A172 (cell line): ENCODE measurements around the gene FRMD4A. TPM values are rescaled to one million over a fixed set of nuclear protein-coding genes. Genes with fewer than 3 reads are reported as not detected.
"Not testable (repeated sequence)": the region's sequence is repeated elsewhere in the genome, so short reads cannot be mapped to it uniquely, and the experiment has no call there.

Source experiments
- DNase-seq: peaks from one replicate; pipeline ENCODE4 v3.0.0-alpha.2; 2015; ENCODE audit warnings: low spot score
- total RNA-seq: library from RNA; depleted of rRNA; stranded (reverse); fragments of >200 nt; shearing (Covaris generic); gene quantifications from 2 replicates; pipeline ENCODE4 v1.2.3, GENCODE V29; 2014

Gene FRMD4A
- total RNA-seq, 1 experiment from 2014 or later, result 24.1 TPM

DNA sequence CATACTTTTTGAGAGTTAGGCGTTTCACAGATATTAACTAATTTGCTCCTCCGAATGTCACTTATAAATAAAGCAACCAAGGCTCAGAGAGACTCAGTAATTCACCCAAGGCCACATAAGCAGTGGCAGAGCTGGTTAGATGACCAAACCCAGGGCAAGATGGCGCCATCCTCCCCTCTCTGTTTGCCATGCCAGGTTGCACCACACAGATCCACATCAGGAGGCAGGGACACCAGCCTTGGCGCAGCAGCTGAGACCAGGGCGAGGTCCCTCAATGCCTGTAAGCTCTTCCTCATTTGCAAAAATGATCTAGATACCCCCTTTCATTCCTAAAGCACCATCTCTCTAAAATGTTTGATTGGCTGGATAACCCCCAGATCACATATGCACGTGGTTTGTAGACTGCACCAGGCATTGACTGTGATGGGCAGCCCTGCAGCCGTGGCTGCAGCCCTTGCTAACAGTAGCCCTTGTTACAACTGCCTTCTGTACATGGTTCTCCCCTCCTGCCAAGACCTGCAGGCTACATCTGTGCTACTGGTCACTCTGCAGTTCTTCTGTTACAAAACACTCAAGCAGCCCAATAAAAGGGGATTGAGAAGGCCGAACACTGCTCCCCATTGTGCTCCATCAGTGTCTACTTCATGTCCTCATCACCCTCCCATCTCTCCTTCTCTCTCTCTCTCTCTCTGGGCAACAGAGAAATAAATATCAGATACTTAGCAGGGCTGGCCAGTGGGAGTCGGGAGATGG lies 445.3 kb downstream of the FRMD4A start:
- DNase-seq, result no peak

DNA sequence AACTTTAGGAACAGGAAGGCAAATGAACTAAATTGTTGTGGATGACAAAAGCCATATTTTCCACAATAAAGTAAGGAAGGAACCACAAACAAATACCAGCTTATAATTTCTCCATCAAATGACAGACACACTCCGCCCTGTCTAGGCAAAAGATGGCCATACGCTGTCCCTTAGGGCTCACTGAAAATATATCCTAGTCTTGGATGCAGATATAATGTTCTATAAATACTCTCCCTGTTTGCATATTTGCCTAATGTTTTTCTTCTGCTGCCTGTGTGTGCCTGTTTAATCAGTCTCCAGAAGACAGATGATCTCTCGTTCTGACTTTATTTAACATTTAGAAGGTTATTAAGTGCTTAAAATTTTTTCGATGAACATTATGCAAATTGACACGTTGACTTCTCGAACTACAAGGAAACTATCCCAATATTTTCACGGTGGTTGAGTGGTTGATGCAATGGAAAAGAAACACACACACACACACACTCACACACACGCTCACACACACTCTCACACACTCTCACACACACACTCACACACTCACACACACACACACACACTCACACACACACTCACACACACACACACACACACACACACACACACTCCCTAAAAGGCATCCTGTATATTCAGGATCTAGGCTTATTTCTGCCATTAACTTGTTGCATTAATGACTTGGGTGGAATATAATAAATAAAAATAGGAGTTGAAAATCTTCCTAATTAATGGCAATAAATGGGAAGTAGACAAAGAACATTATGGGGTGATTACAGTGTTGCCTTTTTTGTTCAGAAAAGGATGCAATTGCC lies 446.9 kb downstream of the FRMD4A start:
- no peak for DNase-seq

DNA sequence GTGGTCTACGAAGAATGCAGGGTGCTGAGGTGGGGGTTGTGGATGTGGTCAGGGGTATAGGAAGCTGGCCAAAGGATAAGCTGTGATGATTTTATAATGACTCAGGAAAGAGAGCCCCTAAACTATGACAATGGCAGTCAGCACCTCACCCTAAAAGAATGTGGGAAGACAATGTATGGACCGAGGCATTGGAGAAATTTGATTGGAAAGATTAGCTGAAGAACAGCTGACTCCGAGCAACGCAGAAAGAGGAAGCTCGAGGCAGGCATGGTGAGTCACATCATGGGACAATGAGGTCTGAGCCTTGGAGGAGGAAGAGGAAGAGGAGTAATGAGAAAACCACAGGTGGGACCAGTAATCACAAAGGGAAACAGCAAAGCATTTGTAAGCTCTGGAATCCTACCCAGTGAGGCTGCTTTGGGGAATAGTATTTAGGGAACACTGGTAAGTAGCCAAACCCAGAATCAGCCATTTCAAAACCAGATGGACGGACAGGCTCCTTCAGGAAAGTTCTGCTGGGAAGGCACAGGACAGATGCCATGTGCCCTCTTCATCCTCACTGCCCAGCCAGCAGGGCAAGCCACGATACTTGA lies 448.5 kb downstream of the FRMD4A start:
- peak; percentile 100 for DNase-seq

GRCh38 chr10:13880760-13881159 lies 450.0 kb downstream of the FRMD4A start:
- no peak for DNase-seq

DNA sequence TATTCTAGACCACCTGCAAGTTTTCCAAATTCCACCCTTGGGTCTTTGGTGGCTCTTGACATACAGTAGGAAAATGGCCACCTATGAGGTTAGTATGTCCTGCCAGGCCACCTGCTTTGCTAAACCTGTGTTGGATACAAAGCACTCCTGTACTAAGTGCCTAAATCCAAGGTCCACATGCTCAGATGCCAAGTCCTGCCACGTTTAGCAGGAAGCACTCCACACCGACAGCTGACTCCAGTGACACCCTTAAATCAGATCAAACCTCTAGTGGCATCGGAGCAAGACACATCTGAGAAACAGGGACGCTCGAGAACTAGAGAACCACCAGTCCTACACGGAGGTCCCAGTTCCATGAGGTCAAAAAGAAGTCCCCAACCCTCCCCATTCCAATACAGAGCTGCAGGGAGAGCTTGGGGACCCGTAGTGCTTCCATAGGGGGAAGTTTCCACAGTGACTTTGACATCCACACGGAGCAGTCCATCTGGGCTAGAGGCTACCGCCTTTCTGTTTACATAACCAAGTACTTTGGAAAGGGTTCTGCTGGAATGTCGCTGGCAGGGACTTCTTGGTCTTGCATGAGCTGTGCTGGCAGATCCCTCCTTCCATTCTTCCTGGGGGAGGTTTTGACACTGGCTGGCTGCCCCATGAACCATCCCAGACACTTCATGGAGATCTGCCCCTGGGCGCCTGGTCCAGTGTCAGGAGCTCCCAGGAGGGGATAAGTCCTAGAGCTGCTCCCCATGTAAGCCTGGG lies 453.4 kb downstream of the FRMD4A start:
- peak; percentile 44 for DNase-seq

- DNase-seq, result no peak
These were observed 457.5 kb downstream of the FRMD4A start for GRCh38 chr10:13873196-13873595.

- no peak for DNase-seq
These were observed 458.3 kb downstream of the FRMD4A start for GRCh38 chr10:13872411-13872810.

DNA sequence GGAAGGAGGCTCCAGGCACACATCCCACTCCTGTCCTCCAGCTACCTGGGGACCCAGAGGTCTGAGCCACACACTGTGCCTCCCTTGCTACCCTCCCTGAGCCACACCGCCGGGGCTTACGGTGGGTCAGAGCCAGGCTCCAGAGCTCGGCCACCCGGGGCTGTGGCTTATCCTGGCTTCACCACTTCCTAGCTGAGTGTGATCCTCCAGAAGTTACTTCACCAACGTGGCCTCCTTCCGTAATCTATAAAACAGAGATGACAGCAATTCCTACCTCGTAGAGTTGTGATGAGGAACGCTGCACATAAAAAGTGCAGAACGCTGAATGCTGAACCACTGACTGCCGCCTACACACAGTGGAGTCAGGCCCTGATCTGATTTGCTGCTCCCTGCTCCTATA lies 458.9 kb downstream of the FRMD4A start:
- no peak for DNase-seq

GRCh38 chr10:13871011-13871410 lies 459.7 kb downstream of the FRMD4A start:
- no peak for DNase-seq

DNA sequence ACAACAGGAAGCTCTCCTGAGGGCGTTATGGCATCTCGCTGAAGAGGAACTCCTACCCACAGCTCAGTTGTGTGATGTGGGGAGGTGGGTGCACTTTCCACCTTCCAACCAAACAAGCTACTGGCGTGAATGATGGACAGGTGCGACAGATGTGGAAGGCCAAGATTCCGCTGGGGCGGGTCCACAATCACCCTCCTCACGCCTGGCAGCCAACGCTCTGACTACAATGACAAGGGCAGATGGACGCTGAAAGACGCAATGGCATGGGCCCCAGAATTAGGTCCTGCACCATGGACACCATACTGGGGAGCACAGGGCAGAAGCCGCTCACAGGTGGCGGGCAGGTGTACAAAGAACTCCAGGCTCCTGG lies 461.4 kb downstream of the FRMD4A start:
- no peak for DNase-seq

- no peak for DNase-seq
These were observed 462.0 kb downstream of the FRMD4A start for GRCh38 chr10:13868528-13869294.

DNA sequence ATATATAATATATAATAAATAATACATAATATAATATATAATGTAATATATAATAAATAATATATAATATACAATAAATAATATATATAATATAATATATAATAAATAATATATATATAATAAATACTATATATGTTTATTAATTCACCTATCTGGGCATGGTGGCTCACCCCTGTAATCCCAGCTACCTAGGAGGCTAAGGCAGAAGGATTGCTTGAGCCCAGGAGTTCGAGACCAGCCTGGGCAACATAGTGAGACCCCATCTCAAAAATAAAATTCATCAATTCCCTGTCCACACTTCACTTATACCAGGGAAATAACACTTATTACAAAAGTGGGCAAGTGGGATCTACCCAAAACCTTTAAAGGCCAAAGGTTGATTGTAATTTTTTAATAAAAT lies 462.9 kb downstream of the FRMD4A start:
- no peak for DNase-seq

GRCh38 chr10:13865758-13866491 lies 464.8 kb downstream of the FRMD4A start:
- DNase-seq, result peak; percentile 94

DNA sequence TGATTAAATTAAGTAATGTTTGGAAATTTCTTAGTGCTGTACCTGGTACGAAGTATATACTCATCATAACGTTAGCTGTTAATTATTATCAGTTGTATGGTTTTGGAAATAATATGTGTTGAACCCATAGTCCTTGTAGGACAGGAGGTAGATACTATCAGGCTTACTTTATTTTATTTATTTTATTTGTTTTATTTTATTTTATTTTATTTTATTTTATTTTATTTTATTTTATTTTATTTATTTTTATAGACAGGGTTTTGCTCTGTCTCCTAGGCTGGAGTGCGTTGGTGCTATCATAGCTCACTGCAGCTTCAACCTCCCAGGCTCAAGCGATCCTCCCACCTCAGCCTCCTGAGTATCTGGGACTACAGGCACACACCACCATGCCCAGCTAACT lies 465.5 kb downstream of the FRMD4A start:
- not testable (repeated sequence) for DNase-seq

DNA sequence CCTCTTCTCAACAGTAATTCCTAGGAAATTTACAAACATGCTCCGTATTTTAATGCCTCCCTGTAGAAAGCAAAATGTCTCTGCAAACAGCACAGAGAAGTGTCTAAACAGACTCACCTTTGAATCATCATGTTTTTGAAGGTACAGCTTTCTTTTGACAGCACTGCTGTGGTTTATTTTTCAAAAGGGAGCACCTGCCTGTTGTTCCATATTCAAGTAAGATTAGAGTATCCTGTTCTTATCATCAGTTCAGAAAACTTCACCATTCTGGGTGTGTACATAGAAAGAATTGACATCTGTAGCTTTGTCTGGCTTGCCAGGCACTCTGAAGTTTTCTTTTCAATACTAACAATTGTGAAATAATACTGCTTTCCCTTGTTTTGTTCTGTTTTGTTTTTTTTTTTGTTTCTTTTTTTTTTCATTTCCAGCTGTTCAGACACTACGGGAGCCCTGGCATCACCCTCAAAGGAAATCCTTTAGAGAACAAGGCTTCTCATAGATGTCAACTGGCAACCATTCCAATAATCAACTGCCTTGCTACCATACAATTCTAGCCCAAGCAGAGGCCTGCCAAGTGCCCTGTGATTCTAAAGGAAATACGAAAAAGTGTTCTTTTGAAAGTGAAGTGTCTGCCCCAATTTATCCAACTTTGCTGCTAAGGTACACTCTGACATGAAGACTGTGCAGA lies 468.0 kb downstream of the FRMD4A start:
- no peak for DNase-seq

DNA sequence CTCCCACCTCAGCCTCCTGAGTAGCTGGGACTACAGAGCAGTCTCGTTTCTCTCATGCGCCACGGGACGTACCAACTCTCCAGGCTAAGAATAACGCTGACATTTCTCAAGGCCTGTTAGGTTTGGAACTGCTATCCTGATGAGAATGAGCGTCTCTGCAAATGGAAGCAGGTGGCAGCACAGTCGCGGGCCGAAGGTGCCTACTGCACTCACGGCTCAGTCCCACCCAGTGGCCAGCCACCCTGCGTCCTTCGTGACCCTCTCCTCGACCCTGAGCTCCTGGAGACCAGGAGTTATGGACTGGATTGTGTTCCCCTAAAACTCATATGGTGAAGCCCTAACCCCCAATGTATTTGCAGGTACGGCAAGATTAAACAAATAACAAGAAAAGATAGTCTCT lies 469.8 kb downstream of the FRMD4A start:
- no peak for DNase-seq

DNA sequence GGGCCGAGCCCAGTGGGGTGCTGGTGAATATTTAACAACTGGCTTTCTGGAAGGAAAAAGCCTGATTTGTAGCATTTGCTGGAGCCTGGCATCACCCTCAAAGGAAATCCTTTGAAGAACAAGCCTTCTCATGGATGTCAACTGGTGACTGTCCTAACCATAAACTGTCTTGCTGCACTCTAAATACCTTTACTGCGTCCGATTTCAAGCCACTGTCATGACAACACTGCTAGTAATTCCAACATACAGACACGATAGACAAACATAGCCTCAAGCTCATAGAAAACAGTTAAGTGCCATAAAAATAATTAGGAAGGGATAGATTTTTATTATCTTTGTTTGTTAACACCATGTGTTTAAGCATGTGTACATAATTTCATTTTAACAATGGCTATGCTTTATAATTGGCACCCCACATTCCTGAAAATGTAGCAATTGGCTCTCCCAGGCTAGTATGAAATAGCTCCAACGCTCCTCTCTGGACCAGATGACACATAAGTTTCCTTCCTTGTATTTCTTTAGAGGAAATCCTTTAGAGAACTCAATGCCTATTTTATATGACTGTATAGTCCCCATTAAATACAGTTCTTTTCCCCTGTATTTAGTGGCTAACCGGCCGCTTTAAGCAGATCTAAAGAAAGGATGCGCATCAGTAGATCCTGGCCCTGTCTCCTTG lies 470.6 kb downstream of the FRMD4A start:
- no peak for DNase-seq

DNA sequence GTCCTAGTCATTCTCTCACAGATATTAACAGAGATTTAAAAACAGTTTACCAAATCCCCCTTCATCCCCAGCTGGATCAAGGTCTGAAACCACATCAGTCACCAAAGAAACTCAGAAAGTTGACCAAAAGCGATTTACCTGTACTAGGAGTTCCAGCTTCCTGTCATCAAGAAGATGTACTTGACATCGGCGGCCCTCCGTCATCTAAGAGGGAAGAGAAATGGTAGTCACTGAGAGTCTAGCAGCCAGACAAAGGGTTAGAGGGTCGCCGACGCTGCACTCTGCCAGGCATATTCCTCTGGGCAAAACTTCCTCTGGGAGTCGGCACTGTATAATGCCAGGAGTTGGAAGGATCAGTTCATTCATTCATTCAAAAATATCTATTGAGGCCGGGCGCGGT lies 472.0 kb downstream of the FRMD4A start:
- DNase-seq, result no peak

GRCh38 chr10:13857451-13857850 lies 473.3 kb downstream of the FRMD4A start:
- DNase-seq, result no peak
